Neutrophil (primary cell): ENCODE measurements around the gene MGRN1.

Source experiments
- H3K27ac ChIP-seq: fragments of 200-600 bp; sonication (generic); 2 replicates; pipeline ENCODE4 v1.5.1; 2016; ENCODE audit warnings: mild to moderate bottlenecking, moderate library complexity
- H3K27me3 ChIP-seq: fragments of 200-600 bp; sonication (generic); 2 replicates; pipeline ENCODE4 v1.6.0; 2016; ENCODE audit warnings: mild to moderate bottlenecking
- H3K36me3 ChIP-seq: fragments of 200-600 bp; sonication (generic); 2 replicates; pipeline ENCODE4 v1.5.1; 2017
- H3K4me1 ChIP-seq, 2 experiments: fragments of 200-600 bp in 1 of 2; sonication (generic) in 1 of 2; 1 replicate in 1 of 2; 2 replicates in 1 of 2; pipeline versions ENCODE4 v1.5.1 to v1.6.1; 2013 to 2016; ENCODE audit warnings: low read depth in 1 of 2, low read length in 1 of 2, mild to moderate bottlenecking in 1 of 2, moderate library complexity in 1 of 2; ENCODE audit not compliant: control insufficient read depth in 1 of 2, insufficient read depth in 1 of 2
- H3K4me3 ChIP-seq, 2 experiments: fragments of 200-600 bp in 1 of 2; sonication (generic) in 1 of 2; 1 replicate in 1 of 2; 2 replicates in 1 of 2; pipeline ENCODE4 v1.5.1; 2013 to 2016; ENCODE audit warnings: low read depth in 1 of 2, low read length in 1 of 2, mild to moderate bottlenecking in 1 of 2, moderate library complexity in 1 of 2
- H3K9me3 ChIP-seq: fragments of 200-600 bp; sonication (generic); 2 replicates; pipeline ENCODE4 v1.5.1; 2016
- CTCF ChIP-seq: fragments of 200-600 bp; sonication (generic); IDR thresholded peaks from 2 replicates; pipeline ENCODE4 v1.5.1; 2016; ENCODE audit warnings: antibody characterized with exemption

MGRN1 gene

GRCh38 chr16:4661661-4662060 lies 37.0 kb downstream of the MGRN1 start:
- no peaks in the 10 kb centered on the region for H3K9me3 ChIP-seq
- peaks cover 40 to 47% of the 10 kb centered on the region in 2 experiments for H3K4me1 ChIP-seq
- H3K36me3 ChIP-seq = peaks cover 83% of the 10 kb centered on the region
- no peaks in the 10 kb centered on the region for H3K27me3 ChIP-seq
- no peak overlapping the region for H3K4me3 ChIP-seq
- no peak for TF ChIP-seq CTCF
- H3K27ac ChIP-seq = peak overlapping the region; percentile 42

- peak overlapping the region; percentile 84 for H3K27ac ChIP-seq
- no peaks in the 10 kb centered on the region for H3K27me3 ChIP-seq
- peaks cover 40 to 47% of the 10 kb centered on the region in 2 experiments for H3K4me1 ChIP-seq
- peak overlapping the region; percentile 29 to 39 for H3K4me3 ChIP-seq
- peaks cover 84% of the 10 kb centered on the region for H3K36me3 ChIP-seq
- no peaks in the 10 kb centered on the region for H3K9me3 ChIP-seq
- no peak for TF ChIP-seq CTCF
Measured at GRCh38 chr16:4663465-4663776, 38.8 kb downstream of the MGRN1 start.

GRCh38 chr16:4663777-4664465 lies 39.3 kb downstream of the MGRN1 start:
- Histone ChIP-seq H3K27me3 (no peaks in the 10 kb centered on the region), H3K36me3 (peaks cover 84% of the 10 kb centered on the region), H3K4me1 (peaks cover 40 to 47% of the 10 kb centered on the region in 2 experiments), H3K9me3 (no peaks in the 10 kb centered on the region), H3K27ac (peak overlapping the region; percentile 84), H3K4me3 (peak overlapping the region; percentile 29 to 39)
- TF ChIP-seq CTCF = peak; percentile 29

- Histone ChIP-seq H3K4me1 (peaks cover 40 to 47% of the 10 kb centered on the region in 2 experiments), H3K36me3 (peaks cover 84% of the 10 kb centered on the region), H3K4me3 (peak overlapping the region; percentile 29 to 39), H3K9me3 (no peaks in the 10 kb centered on the region), H3K27me3 (no peaks in the 10 kb centered on the region), H3K27ac (peak overlapping the region; percentile 84)
- no peak for TF ChIP-seq CTCF
Measured at GRCh38 chr16:4664538-4665418, 40.2 kb downstream of the MGRN1 start.

GRCh38 chr16:4666537-4667202 lies 42.0 kb downstream of the MGRN1 start:
- H3K9me3 ChIP-seq = no peaks in the 10 kb centered on the region
- peaks cover 84% of the 10 kb centered on the region for H3K36me3 ChIP-seq
- no peak overlapping the region for H3K27ac ChIP-seq
- no peak overlapping the region for H3K4me3 ChIP-seq
- no peaks in the 10 kb centered on the region for H3K27me3 ChIP-seq
- peaks cover 40 to 41% of the 10 kb centered on the region in 2 experiments for H3K4me1 ChIP-seq
- TF ChIP-seq CTCF = no peak
